Stomach smooth muscle (tissue), 2 donors: ENCODE results near the gene FAM170B.
A peak's percentile ranks its signal among the peaks of the same experiment; 100 is the strongest.

Experiments
- H3K27ac ChIP-seq: one replicate; pipeline ENCODE4 v1.7.0; 2013; ENCODE audit warnings: mild to moderate bottlenecking, low read length, inconsistent platforms
- H3K27me3 ChIP-seq, 2 donors: one replicate each; pipeline ENCODE4 v1.7.0; 2013; ENCODE audit warnings: low read length in 2 of 2; ENCODE audit not compliant: insufficient read depth in 2 of 2, control insufficient read depth in 1 of 2
- H3K36me3 ChIP-seq, 2 donors: one replicate each; pipeline ENCODE4 v1.7.0; 2013; ENCODE audit warnings: low read length in 2 of 2; ENCODE audit not compliant: control insufficient read depth in 2 of 2, insufficient read depth in 2 of 2
- H3K4me1 ChIP-seq: one replicate; pipeline ENCODE4 v1.7.0; 2013; ENCODE audit warnings: low read length; ENCODE audit not compliant: control insufficient read depth, insufficient read depth
- H3K4me3 ChIP-seq, 2 donors: one replicate each; pipeline ENCODE4 v1.7.0; 2013; ENCODE audit warnings: low read length in 2 of 2
- H3K9ac ChIP-seq, 2 donors: one replicate each; pipeline ENCODE4 v1.7.0; 2013; ENCODE audit warnings: low read length in 2 of 2, mild to moderate bottlenecking in 1 of 2
- H3K9me3 ChIP-seq, 2 donors: one replicate each; pipeline ENCODE4 v1.7.0; 2013; ENCODE audit warnings: low read length in 2 of 2; ENCODE audit not compliant: control insufficient read depth in 2 of 2
- donor health status: healthy.
- donor health status: Pancreatic carcinoma.

The FAM170B gene

GRCh38 chr10:49133706-49134248 lies at the start of gene FAM170B:
Gene FAM170B (minus strand): TSS chr10:49134021. CDS start chr10:49133918, 103 bp downstream.
- Histone ChIP-seq H3K9me3 (peaks cover 0 to 2% of the 10 kb centered on the region in 2 donors), H3K9ac (no peak within 1 kb of the TSS), H3K4me3 (no peak within 1 kb of the TSS), H3K27ac (no peak within 1 kb of the TSS), H3K27me3 (no peaks in the 10 kb centered on the region), H3K4me1 (peaks cover 2% of the 10 kb centered on the region), H3K36me3 (no peaks in the 10 kb centered on the region)

- no peak overlapping the region for H3K27ac ChIP-seq
- H3K4me1 ChIP-seq, result peaks cover under 1% of the 10 kb centered on the region
- no peak overlapping the region for H3K4me3 ChIP-seq
- no peaks in the 10 kb centered on the region for H3K36me3 ChIP-seq
- no peaks in the 10 kb centered on the region for H3K9me3 ChIP-seq
- no peak overlapping the region for H3K9ac ChIP-seq
- H3K27me3 ChIP-seq, result no peaks in the 10 kb centered on the region
These were observed 49.0 kb upstream of the FAM170B start for GRCh38 chr10:49182776-49183175.

- Histone ChIP-seq H3K27ac (no peak overlapping the region), H3K36me3 (no peaks in the 10 kb centered on the region), H3K9me3 (no peaks in the 10 kb centered on the region), H3K4me1 (peaks cover 8% of the 10 kb centered on the region), H3K4me3 (no peak overlapping the region), H3K9ac (no peak overlapping the region), H3K27me3 (no peaks in the 10 kb centered on the region)
These were observed 46.6 kb upstream of the FAM170B start for GRCh38 chr10:49180444-49180860.

- H3K4me3 ChIP-seq, result no peak overlapping the region
- no peak overlapping the region for H3K9ac ChIP-seq
- H3K27me3 ChIP-seq, result no peaks in the 10 kb centered on the region
- H3K4me1 ChIP-seq, result peaks cover 8% of the 10 kb centered on the region
- H3K36me3 ChIP-seq, result no peaks in the 10 kb centered on the region
- H3K27ac ChIP-seq, result no peak overlapping the region
- H3K9me3 ChIP-seq, result no peaks in the 10 kb centered on the region
These were observed 46.0 kb upstream of the FAM170B start for GRCh38 chr10:49179699-49180443.

- Histone ChIP-seq H3K9ac (no peak overlapping the region), H3K27ac (no peak overlapping the region), H3K9me3 (no peaks in the 10 kb centered on the region), H3K4me3 (no peak overlapping the region), H3K4me1 (peaks cover 8% of the 10 kb centered on the region), H3K36me3 (no peaks in the 10 kb centered on the region), H3K27me3 (peaks cover 0 to 2% of the 10 kb centered on the region in 2 donors)
These were observed 45.0 kb upstream of the FAM170B start for GRCh38 chr10:49178489-49179471.

- no peaks in the 10 kb centered on the region for H3K9me3 ChIP-seq
- H3K27me3 ChIP-seq, result peaks cover 0 to 2% of the 10 kb centered on the region in 2 donors
- peak overlapping the region; percentile 2 for H3K27ac ChIP-seq
- no peak overlapping the region for H3K9ac ChIP-seq
- H3K4me1 ChIP-seq, result peaks cover 8% of the 10 kb centered on the region
- no peaks in the 10 kb centered on the region for H3K36me3 ChIP-seq
- H3K4me3 ChIP-seq, result no peak overlapping the region
These were observed 43.9 kb upstream of the FAM170B start for GRCh38 chr10:49177391-49178355.

- Histone ChIP-seq H3K36me3 (no peaks in the 10 kb centered on the region), H3K27me3 (peaks cover 0 to 2% of the 10 kb centered on the region in 2 donors), H3K4me3 (no peak overlapping the region), H3K9me3 (no peaks in the 10 kb centered on the region), H3K9ac (no peak overlapping the region), H3K4me1 (peaks cover 8% of the 10 kb centered on the region), H3K27ac (no peak overlapping the region)
These were observed 42.8 kb upstream of the FAM170B start for GRCh38 chr10:49176310-49177268.

GRCh38 chr10:49175587-49176309 lies 41.9 kb upstream of the FAM170B start:
- Histone ChIP-seq H3K4me1 (peaks cover 8% of the 10 kb centered on the region), H3K9me3 (no peaks in the 10 kb centered on the region), H3K27me3 (peaks cover 0 to 2% of the 10 kb centered on the region in 2 donors), H3K9ac (no peak overlapping the region), H3K4me3 (no peak overlapping the region), H3K27ac (no peak overlapping the region), H3K36me3 (no peaks in the 10 kb centered on the region)
